GM12872 (cell line): ENCODE results near the gene KRTAP10-5.

Experiments used
- TF ChIP-seq, protein P1 (sequence below): IDR thresholded peaks from 3 replicates; pipeline ENCODE4 v1.5.1; 2011; ENCODE audit warnings: low read depth, mild to moderate bottlenecking, low read length, moderate library complexity; ENCODE audit not compliant: insufficient read depth

KRTAP10-5 gene

DNA sequence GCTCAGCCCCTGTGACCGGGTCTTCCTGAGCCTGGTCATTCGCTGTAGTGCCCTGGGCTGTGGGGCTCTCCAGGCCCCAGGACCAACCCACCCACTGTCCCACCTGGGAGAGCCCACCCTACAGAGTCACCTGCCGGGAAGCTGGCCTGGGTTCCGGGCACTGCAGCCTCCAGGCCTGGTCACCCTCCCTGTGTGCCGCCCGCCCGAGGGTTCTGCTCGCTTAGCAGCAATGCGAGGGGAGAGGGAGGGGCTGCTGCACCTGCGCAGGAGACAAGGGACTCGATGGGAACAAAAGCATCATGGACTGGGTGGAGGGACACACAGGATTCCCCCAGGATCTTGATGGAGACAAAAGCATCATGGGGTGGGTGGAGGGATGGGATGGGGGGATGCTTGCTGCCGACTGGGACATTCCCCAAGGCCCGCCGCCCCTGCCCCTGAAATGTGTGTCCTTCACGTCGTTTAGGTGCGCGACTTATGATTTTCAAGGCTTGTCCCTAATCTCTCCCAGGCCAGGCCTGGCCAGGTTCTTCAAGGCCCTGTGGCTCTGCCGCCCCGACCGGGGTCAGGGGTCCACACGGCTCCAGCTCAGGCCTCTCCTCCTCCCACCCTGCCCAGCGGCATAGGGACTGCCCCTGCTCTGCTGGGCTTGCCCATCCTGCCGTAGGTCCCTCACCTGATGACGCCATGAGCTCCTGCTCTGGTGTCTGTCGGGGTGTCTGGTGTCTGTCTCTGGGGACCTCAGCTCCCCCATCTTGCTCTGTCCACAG lies 33.2 kb upstream of the KRTAP10-5 start:
- TF ChIP-seq, protein P1, sequence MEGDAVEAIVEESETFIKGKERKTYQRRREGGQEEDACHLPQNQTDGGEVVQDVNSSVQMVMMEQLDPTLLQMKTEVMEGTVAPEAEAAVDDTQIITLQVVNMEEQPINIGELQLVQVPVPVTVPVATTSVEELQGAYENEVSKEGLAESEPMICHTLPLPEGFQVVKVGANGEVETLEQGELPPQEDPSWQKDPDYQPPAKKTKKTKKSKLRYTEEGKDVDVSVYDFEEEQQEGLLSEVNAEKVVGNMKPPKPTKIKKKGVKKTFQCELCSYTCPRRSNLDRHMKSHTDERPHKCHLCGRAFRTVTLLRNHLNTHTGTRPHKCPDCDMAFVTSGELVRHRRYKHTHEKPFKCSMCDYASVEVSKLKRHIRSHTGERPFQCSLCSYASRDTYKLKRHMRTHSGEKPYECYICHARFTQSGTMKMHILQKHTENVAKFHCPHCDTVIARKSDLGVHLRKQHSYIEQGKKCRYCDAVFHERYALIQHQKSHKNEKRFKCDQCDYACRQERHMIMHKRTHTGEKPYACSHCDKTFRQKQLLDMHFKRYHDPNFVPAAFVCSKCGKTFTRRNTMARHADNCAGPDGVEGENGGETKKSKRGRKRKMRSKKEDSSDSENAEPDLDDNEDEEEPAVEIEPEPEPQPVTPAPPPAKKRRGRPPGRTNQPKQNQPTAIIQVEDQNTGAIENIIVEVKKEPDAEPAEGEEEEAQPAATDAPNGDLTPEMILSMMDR = no peak

GRCh38 chr21:44612669-44613229 lies 32.3 kb upstream of the KRTAP10-5 start:
- TF ChIP-seq, protein P1 = no peak

GRCh38 chr21:44612029-44612486 lies 31.7 kb upstream of the KRTAP10-5 start, which contains the start of gene KRTAP10-8:
Gene KRTAP10-8, plus strand, starts transcription at chr21:44612079. Its CDS starts 22 bp downstream, at chr21:44612101.
- TF ChIP-seq, protein P1 = no peak

- TF ChIP-seq, protein P1 = no peak
Observed at GRCh38 chr21:44611551-44611950, 31.1 kb upstream of the KRTAP10-5 start.

GRCh38 chr21:44609193-44609592 lies 28.8 kb upstream of the KRTAP10-5 start:
- TF ChIP-seq, protein P1 = no peak

DNA sequence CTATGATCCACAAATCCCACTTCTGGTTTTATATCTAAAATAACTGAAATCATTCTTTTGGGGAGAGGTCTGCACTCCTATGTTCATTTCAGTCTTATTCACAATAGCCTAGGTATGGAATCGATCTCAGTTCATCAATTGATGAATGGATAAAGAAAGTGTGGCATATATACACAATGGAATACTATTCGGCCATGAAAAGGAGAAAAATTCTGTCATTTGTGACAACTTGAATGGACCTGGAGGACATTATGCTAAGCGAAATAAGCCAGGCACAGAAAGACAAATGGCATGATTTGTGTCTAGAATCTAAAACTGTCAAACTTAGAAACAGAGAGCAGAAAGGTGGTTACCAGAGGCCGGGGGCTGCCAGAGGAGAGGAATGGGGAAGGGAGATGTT lies 26.1 kb upstream of the KRTAP10-5 start:
- TF ChIP-seq, protein P1 = no peak

DNA sequence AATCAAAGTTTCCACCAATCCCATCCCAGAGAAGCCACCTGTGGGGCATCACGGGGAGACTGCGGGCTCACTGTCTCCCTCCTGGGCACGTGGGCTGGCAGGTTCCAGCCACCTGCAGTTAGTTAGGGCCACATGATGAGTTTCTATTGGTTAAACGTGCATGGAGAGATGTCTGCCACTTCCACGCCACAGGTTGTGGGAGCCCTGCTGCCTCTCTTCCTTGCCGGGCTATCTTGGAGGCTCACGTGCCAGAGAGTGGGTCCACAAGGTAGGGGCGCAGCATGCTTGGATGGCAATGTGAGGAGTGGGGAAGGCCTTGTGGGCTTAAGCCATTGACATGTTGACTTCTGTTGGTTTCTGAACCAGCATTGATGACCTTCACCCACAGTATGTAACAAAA lies 23.5 kb upstream of the KRTAP10-5 start:
- TF ChIP-seq, protein P1 = no peak
